Tongue (tissue), 3 donors: ENCODE data around the gene UPK3B. TPM values are rescaled to one million over a fixed set of nuclear protein-coding genes. Genes with fewer than 3 reads are reported as not detected.
A peak's percentile ranks its signal among the peaks of the same experiment; 100 is the strongest.
"Not testable (repeated sequence)": the region's sequence is repeated elsewhere in the genome, so short reads cannot be mapped to it uniquely, and the experiment has no call there.

Experiments
- DNase-seq: peaks from one replicate; pipeline ENCODE4 v3.0.0-alpha.2; 2015
- small RNA-seq: library from RNA; depleted of rRNA; stranded (forward); fragments of <200 nt; gene quantifications from one replicate; pipeline ENCODE3, GENCODE V24; 2014; ENCODE audit warnings: low replicate concordance
- total RNA-seq: library from RNA; depleted of rRNA; stranded (reverse); fragments of >200 nt; gene quantifications from one replicate; pipeline ENCODE4 v1.2.3, GENCODE V29; 2014

The UPK3B gene
- total RNA-seq, 1 donor from 2014 or later = 2.2 TPM

GRCh38 chr7:76513817-76514799 is 3.8 kb downstream of the UPK3B start:
- DNase-seq = no peak

- DNase-seq = no peak
These were observed 4.8 kb downstream of the UPK3B start for GRCh38 chr7:76514926-76515771.

- peak; percentile 32 for DNase-seq
These were observed 5.7 kb downstream of the UPK3B start for GRCh38 chr7:76515999-76516443.

GRCh38 chr7:76516932-76517331 is 6.6 kb downstream of the UPK3B start:
- DNase-seq = not testable (repeated sequence)

GRCh38 chr7:76526183-76526582 is 15.8 kb downstream of the UPK3B start:
- DNase-seq = not testable (repeated sequence)

GRCh38 chr7:76531643-76532042 is 21.3 kb downstream of the UPK3B start:
- not testable (repeated sequence) for DNase-seq

- not testable (repeated sequence) for DNase-seq
These were observed 32.8 kb downstream of the UPK3B start, which contains the start of gene SPDYE16 for GRCh38 chr7:76543197-76543596. SPDYE16 (minus strand) TSS chr7:76543297; CDS start chr7:76541459, 1,838 bp downstream.

GRCh38 chr7:76549025-76549854 is 38.9 kb downstream of the UPK3B start:
- DNase-seq = peak; percentile 95

GRCh38 chr7:76549855-76550248 is 39.5 kb downstream of the UPK3B start:
- DNase-seq = not testable (repeated sequence)

GRCh38 chr7:76551992-76552391 is 41.6 kb downstream of the UPK3B start:
- not testable (repeated sequence) for DNase-seq

GRCh38 chr7:76559685-76560084 is 49.3 kb downstream of the UPK3B start:
- not testable (repeated sequence) for DNase-seq

GRCh38 chr7:76560157-76560556 is 49.8 kb downstream of the UPK3B start:
- not testable (repeated sequence) for DNase-seq

- DNase-seq = not testable (repeated sequence)
These were observed 51.0 kb downstream of the UPK3B start for GRCh38 chr7:76561342-76561741.

GRCh38 chr7:76565001-76565400 is 54.6 kb downstream of the UPK3B start:
- DNase-seq = not testable (repeated sequence)

Small RNA genes within 50 kb of the gene (small RNA-seq; reads per million reads assigned to genes)
- gene RF00019 = not detected

Other genes with a start within 250 kb of the UPK3B start
- gene HSPB1, start 207.9 kb upstream of the UPK3B start, total RNA-seq = 326 TPM
- 142 TPM for gene YWHAG, start 151.6 kb upstream of the UPK3B start, total RNA-seq
- 0.41 TPM for gene SSC4D, start 100.9 kb upstream of the UPK3B start, total RNA-seq
- 2.1 TPM for gene ZP3, start 85.6 kb upstream of the UPK3B start, total RNA-seq
- gene DTX2, start 48.8 kb upstream of the UPK3B start, total RNA-seq = 13.5 TPM
- 0.72 TPM for gene SPDYE16, start 32.7 kb downstream of the UPK3B start, total RNA-seq
- 1.0 TPM for gene POMZP3, start 116.7 kb downstream of the UPK3B start, total RNA-seq